ENCODE results near the gene ZNF74. TPM values are rescaled to one million over a fixed set of nuclear protein-coding genes. Genes with fewer than 3 reads are reported as not detected.
"Not testable (repeated sequence)": the region's sequence is repeated elsewhere in the genome, so short reads cannot be mapped to it uniquely, and the experiment has no call there.

The ZNF74 gene
- total RNA-seq, 1 donor = 10.8 TPM

DNA sequence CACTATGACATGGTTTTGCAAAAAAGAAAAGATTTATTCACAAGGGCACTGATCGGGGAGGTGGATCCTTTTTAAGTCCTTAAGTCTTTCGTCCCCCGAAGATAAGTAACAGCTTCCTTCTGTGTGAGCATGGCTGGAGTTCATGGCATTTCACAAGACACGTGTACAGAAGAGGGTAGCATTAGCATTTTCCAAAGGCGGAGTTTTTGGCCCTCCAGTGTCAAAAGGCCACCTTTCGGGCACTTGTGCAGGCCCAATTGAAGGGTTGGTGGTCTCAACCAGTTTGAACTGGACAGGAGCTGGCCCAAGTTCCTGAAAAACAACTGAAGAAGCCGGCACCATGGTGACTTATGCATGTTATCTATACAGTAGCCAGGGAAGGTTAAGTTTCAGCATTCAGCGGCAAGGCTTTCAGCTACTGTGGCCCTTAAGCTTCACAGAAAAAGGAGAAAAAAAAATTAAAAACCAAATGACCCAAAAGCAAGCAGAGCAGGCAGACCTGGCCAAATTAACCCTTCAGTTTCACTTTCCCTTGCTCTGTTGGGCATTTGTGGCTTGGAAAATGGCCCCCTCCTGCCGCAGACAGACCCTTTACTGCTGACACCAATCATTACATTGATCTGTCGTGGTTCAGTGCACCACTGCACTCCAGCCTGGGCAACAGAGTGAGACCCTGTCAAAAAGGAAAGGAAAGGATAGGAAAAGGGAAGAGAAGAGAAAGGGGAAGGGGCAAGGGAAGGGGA, 18.7 kb downstream of the ZNF74 start:
- TF ChIP-seq, protein P1, sequence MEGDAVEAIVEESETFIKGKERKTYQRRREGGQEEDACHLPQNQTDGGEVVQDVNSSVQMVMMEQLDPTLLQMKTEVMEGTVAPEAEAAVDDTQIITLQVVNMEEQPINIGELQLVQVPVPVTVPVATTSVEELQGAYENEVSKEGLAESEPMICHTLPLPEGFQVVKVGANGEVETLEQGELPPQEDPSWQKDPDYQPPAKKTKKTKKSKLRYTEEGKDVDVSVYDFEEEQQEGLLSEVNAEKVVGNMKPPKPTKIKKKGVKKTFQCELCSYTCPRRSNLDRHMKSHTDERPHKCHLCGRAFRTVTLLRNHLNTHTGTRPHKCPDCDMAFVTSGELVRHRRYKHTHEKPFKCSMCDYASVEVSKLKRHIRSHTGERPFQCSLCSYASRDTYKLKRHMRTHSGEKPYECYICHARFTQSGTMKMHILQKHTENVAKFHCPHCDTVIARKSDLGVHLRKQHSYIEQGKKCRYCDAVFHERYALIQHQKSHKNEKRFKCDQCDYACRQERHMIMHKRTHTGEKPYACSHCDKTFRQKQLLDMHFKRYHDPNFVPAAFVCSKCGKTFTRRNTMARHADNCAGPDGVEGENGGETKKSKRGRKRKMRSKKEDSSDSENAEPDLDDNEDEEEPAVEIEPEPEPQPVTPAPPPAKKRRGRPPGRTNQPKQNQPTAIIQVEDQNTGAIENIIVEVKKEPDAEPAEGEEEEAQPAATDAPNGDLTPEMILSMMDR (IDR thresholded peaks at IDR 0.05; ENCODE audit: insufficient read depth, low read depth, low read length) = no peak
- no peak for DNase-seq (ENCODE audit: low read depth)
- no peak overlapping the region for H3K4me3 ChIP-seq (ENCODE audit: low read depth, low read length)

DNA sequence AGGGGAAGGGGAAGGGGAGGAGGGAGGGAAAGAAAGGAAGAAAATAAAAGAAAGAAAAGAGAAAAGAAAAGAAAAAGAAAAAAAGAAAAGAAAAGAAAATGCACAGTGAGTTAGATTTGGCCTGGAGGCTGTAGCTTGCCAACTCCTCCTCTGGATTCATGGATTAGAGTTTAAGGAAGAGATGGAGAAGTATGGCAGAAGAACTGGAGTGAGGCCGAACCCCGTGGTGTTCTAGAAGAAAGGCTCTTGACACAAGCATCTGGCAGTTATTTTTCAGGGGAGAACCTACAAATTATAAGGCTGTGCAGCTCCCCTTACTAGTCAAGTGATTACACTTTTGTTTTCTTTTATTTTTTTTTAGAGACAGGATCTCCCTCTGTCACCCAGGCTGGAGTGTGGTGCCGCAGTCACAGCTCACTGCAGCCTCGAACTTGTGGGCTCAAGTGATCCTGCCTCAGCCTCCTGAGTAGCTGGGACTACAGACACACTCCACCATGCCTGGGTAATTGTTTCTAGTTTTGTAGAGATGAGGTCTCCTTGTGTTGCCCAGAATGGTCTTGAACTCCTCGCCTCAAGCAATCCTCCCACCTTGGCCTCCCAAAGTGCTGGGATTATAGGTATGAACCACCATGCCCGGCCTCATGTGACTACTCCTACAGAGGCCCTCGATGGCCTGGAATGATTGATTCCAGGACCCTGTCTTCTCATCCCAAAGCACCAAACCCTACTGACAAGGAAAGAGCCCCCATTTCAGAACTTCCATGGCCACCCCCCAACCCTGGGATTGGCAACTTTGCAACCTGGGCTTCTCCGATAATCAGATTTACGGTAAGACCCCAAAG, 19.5 kb downstream of the ZNF74 start:
- TF ChIP-seq, protein P1 (IDR thresholded peaks at IDR 0.05; ENCODE audit: insufficient read depth, low read depth, low read length) = no peak
- H3K4me3 ChIP-seq (ENCODE audit: low read depth, low read length) = no peak overlapping the region
- DNase-seq (ENCODE audit: low read depth) = no peak

DNA sequence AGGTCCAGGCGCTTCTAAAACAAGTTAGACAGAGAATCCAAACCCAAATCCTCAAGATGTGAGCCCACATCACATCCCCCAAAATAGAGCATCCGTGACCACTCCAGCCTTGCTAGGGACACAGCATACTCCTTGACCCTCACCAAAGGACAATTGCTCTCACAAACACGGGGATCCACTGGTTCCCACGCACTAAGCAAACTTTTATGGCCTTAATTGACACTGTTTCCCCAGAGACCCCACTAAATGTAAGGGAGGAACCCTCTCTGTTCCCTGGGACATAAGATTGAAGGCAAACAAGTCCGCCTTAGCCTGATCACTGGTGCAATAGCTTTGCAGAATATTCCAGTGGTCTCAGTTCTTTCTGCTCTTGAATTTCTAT, 20.1 kb downstream of the ZNF74 start:
- no peak for DNase-seq (ENCODE audit: low read depth)
- TF ChIP-seq, protein P1 (IDR thresholded peaks at IDR 0.05; ENCODE audit: insufficient read depth, low read depth, low read length) = no peak
- no peak overlapping the region for H3K4me3 ChIP-seq (ENCODE audit: low read depth, low read length)

DNA sequence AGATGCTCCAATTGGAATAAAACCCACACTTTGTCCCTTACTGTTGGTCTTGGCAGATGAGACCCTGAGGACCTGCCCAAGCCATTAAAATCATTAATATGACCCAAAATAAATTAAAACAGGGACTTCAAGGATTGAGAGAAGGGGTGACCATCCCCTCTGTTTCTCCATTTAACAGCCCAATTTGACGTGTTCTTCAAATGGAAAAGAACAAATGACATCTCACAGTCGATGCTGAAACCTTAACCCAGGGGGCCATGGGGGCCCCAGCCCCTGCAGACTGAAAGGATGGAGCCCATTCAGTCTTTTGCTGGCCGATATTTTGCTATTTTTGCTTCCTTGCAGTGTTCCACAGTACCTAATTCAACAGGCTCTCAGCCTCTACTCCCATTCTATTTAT, 20.5 kb downstream of the ZNF74 start:
- no peak for DNase-seq (ENCODE audit: low read depth)
- no peak overlapping the region for H3K4me3 ChIP-seq (ENCODE audit: low read depth, low read length)
- TF ChIP-seq, protein P1 (IDR thresholded peaks at IDR 0.05; ENCODE audit: insufficient read depth, low read depth, low read length) = no peak

DNA sequence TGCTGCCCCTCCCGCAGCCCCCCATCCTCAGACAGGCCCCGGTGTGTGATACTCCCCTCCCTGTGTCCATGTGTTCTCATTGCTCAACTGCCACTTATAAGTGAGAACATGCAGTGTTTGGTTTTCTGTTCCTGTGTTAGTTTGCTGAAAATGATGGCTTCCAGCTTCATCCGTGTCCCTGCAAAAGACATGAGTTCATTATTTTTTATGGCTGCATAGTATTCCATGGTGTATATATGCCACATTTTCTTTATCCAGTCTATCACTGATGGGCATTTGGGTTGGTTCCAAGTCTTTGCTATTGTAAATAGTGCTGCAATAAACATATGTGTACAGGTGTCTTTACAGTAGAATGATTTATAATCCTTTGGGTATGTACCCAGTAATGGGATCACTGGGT, 21.3 kb downstream of the ZNF74 start:
- not testable (repeated sequence) for H3K4me3 ChIP-seq (ENCODE audit: low read depth, low read length); DNase-seq (ENCODE audit: low read depth)

DNA sequence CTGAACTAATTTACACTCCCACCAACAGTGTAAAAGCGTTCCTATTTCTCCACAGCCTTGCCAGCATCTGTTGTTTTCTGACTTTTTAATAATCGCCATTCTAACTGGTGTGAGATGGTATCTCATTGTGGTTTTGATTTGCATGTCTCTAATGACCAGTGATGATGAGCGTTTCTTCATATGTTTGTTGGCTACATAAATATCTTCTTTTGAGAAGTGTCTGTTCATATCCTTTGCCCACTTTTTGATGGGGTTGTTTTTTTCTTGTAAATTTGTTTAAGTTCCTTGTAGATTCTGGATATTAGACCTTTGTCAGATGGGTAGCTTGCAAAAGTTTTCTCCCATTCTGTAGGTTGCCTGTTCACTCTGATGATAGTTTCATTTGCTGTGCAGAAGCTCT, 21.7 kb downstream of the ZNF74 start:
- not testable (repeated sequence) for DNase-seq (ENCODE audit: low read depth); H3K4me3 ChIP-seq (ENCODE audit: low read depth, low read length)

DNA sequence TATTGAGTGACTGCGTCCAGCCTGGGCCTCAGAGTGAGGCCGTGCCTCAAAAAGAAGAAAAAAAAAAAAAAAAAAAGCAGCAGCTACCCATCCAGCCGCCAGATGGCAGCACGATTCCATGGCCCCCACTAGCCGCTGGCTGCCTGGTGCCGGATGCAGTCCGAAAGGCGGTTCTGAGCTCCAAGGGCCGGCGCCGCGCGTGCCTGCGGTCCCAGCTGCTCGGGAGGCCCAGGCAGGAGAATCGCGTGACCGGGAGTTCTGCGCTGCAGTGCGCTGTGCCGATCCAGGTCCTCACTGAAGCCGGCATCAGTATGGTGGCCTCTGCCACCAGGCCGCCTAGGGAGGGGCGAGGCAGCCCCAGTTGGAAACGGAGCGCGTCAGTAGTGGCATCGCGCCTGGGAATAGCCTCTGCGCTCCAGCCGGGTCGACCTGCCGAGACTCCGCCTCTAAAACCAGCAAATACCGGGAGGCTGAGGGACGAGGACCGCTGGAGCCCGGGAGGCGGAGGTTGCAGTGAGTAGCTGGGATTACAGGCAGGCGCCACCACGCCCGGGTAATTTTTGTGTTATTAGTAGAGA, 24.3 kb downstream of the ZNF74 start:
- peak overlapping the region; percentile 57 for H3K4me3 ChIP-seq (ENCODE audit: low read depth, low read length)
- TF ChIP-seq, protein P1 (IDR thresholded peaks at IDR 0.05; ENCODE audit: insufficient read depth, low read depth, low read length) = peak; percentile 88
- DNase-seq (ENCODE audit: low read depth) = peak; percentile 86

Measured in fibroblast of villous mesenchyme (primary cell).